ENCODE measurements around the gene ZNF112.

DNA sequence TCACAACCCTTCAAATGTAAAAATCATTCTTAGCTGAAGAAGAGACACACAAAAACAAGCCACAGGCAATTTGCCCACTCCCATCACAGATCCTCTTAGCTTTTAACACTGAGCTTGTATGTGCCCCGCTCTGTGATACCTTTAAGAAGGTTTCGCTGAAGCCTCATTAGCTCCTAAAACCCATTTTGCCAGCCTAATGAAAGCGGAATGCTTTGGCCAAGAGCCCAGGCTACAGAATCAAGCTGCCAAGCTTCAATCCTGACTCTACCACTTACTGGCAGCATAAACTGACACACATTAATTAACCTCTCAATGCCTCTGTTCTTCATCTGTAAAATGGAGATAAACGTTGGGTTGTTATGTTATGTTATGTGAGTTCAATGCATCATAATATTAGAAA lies 10.5 kb downstream of the ZNF112 start:
- TF ChIP-seq EP300 (IDR thresholded peaks at IDR 0.05; ENCODE audit: borderline replicate concordance in 1 of 2, low read depth in 1 of 2, low read length in 1 of 2), result no peak
- TF ChIP-seq JUND (IDR thresholded peaks at IDR 0.05), result no peak
- TF ChIP-seq GABPA (IDR thresholded peaks at IDR 0.05; ENCODE audit: low read depth), result no peak
- TF ChIP-seq, protein P1, sequence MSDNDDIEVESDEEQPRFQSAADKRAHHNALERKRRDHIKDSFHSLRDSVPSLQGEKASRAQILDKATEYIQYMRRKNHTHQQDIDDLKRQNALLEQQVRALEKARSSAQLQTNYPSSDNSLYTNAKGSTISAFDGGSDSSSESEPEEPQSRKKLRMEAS (IDR thresholded peaks at IDR 0.05; ENCODE audit: low read depth), result no peak
- no peak for TF ChIP-seq POLR2AphosphoS5 (IDR thresholded peaks at IDR 0.05; ENCODE audit: low read depth, low read length)
- TF ChIP-seq, protein P2, sequence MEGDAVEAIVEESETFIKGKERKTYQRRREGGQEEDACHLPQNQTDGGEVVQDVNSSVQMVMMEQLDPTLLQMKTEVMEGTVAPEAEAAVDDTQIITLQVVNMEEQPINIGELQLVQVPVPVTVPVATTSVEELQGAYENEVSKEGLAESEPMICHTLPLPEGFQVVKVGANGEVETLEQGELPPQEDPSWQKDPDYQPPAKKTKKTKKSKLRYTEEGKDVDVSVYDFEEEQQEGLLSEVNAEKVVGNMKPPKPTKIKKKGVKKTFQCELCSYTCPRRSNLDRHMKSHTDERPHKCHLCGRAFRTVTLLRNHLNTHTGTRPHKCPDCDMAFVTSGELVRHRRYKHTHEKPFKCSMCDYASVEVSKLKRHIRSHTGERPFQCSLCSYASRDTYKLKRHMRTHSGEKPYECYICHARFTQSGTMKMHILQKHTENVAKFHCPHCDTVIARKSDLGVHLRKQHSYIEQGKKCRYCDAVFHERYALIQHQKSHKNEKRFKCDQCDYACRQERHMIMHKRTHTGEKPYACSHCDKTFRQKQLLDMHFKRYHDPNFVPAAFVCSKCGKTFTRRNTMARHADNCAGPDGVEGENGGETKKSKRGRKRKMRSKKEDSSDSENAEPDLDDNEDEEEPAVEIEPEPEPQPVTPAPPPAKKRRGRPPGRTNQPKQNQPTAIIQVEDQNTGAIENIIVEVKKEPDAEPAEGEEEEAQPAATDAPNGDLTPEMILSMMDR (IDR thresholded peaks at IDR 0.05), result no peak
- TF ChIP-seq NRF1 (IDR thresholded peaks at IDR 0.05; ENCODE audit: low read depth, low read length), result no peak
- TF ChIP-seq TAF1 (IDR thresholded peaks at IDR 0.05; ENCODE audit: borderline replicate concordance, low read depth, low read length), result no peak

Measured in SK-N-SH (cell line).